ENCODE measurements around the gene GCAT.

Gene GCAT

GRCh38 chr22:37812869-37813678 is 5.3 kb downstream of the GCAT start:
- DNase-seq (ENCODE audit: extremely low read depth, low read depth): no peak
- TF ChIP-seq CTCF (IDR thresholded peaks at IDR 0.05; ENCODE audit: low read depth, low read length): no peak

- no peak for TF ChIP-seq CTCF (IDR thresholded peaks at IDR 0.05; ENCODE audit: low read depth, low read length)
- no peak for DNase-seq (ENCODE audit: extremely low read depth, low read depth)
Observed at GRCh38 chr22:37815593-37815992, 7.9 kb downstream of the GCAT start.

- no peak for TF ChIP-seq CTCF (IDR thresholded peaks at IDR 0.05; ENCODE audit: low read depth, low read length)
- no peak for DNase-seq (ENCODE audit: extremely low read depth, low read depth)
Observed at GRCh38 chr22:37816543-37817180, 8.9 kb downstream of the GCAT start.

DNA sequence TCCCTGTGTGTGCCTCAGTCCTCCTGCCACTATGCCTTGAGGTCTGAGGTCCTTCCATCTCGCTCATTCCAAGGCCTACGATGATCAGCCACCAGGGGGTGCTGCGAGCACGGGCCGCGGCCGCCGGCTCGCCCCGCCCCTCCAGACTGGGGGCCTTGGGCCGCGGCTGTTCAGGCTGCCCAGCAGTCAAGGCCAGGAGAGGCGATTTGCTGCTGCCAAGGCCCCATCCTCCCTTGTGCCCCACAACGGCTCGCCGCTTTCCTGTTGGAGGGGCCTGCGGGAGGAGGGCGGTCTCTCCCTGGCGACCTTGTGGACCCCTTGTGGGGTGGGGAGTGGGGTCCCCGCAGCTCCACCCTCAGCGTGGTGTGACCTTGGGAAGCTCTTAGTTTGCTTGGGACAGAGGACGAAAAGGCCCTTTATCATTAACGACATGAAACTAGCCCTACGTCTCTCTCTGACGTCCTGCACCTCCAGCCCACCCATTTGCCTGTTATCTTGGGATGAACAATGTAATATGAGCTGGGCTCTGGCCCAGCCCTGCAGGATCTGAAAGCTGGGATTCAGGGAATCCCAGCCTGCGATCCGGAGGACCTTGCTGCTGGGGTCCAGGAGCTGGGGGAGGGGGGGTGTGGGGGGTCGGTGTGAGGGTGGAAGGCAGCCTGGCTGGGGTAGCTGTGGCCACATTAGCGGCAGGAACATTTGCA is 10.1 kb downstream of the GCAT start:
- DNase-seq (ENCODE audit: extremely low read depth, low read depth): peak; percentile 50
- TF ChIP-seq CTCF (IDR thresholded peaks at IDR 0.05; ENCODE audit: low read depth, low read length): peak; percentile 68

GRCh38 chr22:37818409-37819104 is 10.8 kb downstream of the GCAT start:
- DNase-seq (ENCODE audit: extremely low read depth, low read depth): no peak
- TF ChIP-seq CTCF (IDR thresholded peaks at IDR 0.05; ENCODE audit: low read depth, low read length): peak; percentile 39

DNA sequence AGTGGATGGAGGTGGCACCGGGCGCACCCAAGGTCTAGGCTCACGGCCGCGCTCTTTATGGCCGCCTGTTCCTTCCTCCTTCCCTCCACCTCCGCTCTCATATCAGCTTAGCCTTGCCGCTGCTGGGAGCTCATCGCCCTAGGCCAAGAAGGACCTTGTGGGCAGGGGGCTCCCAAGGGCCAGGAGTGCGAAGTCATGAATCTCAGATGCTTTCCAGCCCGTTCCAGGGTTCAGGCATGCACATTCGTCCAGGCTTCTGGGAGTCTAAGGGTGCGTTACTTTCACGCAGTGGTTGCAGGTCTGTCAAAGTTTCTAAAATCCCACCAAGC is 11.3 kb downstream of the GCAT start:
- no peak for TF ChIP-seq CTCF (IDR thresholded peaks at IDR 0.05; ENCODE audit: low read depth, low read length)
- no peak for DNase-seq (ENCODE audit: extremely low read depth, low read depth)

Measured in AG09319 (cell line).